ENCODE data around the gene KIF25.
A peak's percentile ranks its signal among the peaks of the same experiment; 100 is the strongest.
"Not testable (repeated sequence)": the region's sequence is repeated elsewhere in the genome, so short reads cannot be mapped to it uniquely, and the experiment has no call there.

Gene KIF25

GRCh38 chr6:167996424-167997199, 859 bp upstream of the KIF25 start:
- no peak for DNase-seq

- DNase-seq, result no peak
Measured at GRCh38 chr6:167998215-167998614, 744 bp downstream of the KIF25 start.

DNA sequence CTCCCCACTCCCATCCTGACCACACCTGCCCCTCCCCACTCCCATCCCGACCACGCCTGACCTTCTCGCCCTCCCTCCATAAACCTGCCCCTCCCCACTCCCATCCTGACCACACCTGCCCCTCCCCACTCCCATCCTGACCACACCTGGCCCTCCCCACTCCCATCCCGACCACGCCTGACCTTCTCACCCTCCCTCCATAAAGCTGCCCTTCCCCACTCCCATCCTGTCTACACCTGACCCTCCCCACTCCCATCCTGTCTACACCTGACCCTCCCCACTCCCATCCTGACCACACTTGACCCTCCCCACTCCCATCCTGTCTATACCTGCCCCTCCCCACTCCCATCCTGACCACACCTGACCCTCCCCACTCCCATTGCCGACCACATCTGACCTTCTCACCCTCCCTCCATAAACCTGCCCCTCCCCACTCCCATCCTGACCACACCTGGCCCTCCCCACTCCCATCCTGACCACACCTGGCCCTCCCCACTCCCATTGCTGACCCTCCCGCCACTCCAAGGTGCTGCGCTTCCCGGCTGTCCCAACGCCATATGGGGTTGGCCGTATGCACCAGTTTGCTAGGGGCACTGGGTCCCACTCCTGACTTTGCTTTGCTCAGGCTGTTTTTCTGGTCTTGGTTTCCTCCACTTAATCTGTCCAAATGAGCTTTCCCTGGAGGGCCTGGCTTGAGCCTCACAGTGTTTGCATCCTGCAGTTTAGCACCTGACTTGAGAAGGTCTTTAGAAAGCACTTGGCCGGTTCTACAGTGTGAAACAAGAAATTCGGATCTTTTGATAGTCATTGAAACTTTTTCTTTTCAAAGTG, 2.9 kb downstream of the KIF25 start:
- no peak for DNase-seq

GRCh38 chr6:168001029-168001332, 3.5 kb downstream of the KIF25 start:
- DNase-seq, result no peak

- not testable (repeated sequence) for DNase-seq
Measured at GRCh38 chr6:168001514-168001913, 4.0 kb downstream of the KIF25 start.

DNA sequence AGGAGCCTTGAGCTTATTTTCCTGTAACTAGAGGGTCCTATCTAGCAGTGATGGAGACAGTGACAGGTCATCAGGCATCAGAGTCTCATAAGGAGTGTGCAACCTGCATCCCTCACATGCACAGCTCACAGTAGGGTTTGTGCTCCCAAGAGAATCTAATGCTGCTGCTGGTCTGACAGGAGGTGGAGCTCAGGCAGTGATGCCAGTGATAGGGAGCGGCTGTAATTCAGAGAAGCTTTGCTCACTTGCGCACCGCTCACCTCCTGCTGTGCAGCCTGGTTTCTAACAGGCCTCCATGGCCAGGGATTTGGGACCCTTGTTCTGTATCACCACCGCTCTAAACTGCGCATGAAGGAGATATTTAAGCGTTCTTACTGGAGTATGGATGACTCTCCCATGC, 5.3 kb downstream of the KIF25 start:
- no peak for DNase-seq

DNA sequence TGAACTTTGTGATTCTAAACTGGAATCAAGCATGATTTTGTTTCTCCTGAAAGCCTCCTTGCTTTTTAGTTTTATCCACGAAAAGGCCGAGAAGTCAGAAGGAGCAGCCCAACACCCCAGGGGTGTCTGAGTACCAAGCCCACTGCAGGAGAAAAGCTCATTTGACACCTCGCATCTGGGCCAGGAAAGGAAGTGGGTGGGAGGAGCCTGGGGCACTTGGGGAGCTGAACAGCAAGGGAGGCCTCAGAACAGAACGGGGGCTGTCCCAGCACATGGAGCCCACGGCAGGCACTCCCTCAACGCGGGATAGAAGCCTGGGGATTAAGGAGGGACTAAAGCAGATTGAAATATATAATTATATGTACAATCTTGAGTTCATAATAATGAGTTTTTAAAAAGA, 6.6 kb downstream of the KIF25 start:
- DNase-seq, result no peak

GRCh38 chr6:168004945-168005344, 7.5 kb downstream of the KIF25 start:
- no peak for DNase-seq

- DNase-seq, result no peak
Measured at GRCh38 chr6:168005796-168006195, 8.3 kb downstream of the KIF25 start.

DNA sequence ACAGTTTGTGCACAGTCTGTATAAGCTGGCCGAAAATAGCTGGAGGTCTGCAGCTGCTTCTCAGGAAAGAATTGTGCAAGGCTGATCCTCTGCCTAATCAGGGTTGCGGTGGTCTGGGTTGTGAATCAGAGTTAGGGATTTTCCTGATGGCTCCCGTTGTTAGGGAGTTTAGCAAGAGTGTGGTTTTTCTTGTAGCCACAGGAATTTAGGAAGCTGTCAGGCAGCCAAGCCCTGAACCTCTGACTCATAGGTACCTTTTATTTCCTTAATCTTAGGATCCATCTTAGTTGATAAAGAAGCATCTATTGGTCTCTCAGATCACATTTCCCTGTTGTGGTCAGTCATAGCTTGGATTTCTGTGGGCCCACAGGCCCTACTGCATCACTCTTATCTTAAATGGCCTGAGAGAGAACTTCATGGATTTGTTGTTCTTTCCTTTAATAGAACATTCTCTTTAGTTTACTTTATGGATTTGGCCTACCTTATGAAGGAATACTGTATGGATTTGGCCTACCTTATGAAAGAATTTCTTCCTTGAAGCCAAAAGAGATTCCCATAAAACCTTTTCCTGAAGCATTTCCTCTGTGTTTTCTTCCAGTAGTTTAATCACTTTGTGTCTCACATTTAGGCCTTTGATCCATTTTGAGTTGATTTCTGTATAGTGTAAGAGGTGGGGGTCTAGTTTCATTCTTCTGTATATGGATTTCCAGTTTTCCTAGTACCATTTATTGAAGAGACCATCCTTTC, 10.3 kb downstream of the KIF25 start:
- DNase-seq, result no peak

DNA sequence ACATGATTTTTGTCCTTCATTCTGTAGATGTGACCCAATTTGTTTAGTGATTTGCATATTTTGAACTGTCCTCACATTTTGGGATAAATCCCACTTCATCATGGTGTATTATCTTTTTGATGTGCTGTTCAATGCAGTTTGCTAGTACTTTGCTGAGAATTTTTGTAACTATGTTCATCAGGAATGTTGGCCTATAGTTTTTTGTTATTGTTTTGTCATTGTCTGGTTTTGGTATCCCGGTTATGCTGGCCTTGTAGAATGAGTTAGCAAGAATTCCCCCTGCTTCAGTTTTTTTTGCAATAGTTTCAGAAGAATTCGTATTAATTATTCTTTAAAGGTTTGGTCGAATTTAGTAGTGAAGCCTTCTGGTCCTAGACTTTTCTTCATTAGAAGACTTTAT, 11.9 kb downstream of the KIF25 start:
- DNase-seq, result no peak

- no peak for DNase-seq
Measured at GRCh38 chr6:168011291-168011690, 13.8 kb downstream of the KIF25 start.

GRCh38 chr6:168012431-168013249, 15.2 kb downstream of the KIF25 start:
- DNase-seq, result no peak

- DNase-seq, result no peak
Measured at GRCh38 chr6:168013250-168013915, 15.9 kb downstream of the KIF25 start.

GRCh38 chr6:168014428-168014827, 17.0 kb downstream of the KIF25 start:
- no peak for DNase-seq

DNA sequence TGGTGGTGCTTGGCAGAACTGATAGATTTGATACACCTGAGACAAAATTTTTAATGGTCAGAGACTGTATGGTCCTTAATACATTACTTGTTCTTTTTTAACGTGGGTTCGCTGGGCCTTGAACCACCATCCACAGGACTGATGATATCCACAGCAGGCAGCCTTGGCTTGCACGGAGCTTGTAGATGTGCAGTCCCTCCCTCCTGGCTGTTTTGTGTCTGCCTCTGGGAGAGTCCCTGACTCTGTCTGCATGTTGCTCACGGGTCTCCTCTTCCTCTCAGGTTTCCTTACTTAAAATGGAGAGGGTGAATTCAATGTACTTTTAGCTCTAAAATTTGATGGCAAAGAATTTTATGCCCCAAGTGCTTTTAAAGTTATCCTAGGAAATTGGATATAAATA, 17.5 kb downstream of the KIF25 start:
- no peak for DNase-seq

GRCh38 chr6:168015482-168016175, 18.2 kb downstream of the KIF25 start:
- no peak for DNase-seq

- DNase-seq, result no peak
Measured at GRCh38 chr6:168016176-168016620, 18.7 kb downstream of the KIF25 start.

DNA sequence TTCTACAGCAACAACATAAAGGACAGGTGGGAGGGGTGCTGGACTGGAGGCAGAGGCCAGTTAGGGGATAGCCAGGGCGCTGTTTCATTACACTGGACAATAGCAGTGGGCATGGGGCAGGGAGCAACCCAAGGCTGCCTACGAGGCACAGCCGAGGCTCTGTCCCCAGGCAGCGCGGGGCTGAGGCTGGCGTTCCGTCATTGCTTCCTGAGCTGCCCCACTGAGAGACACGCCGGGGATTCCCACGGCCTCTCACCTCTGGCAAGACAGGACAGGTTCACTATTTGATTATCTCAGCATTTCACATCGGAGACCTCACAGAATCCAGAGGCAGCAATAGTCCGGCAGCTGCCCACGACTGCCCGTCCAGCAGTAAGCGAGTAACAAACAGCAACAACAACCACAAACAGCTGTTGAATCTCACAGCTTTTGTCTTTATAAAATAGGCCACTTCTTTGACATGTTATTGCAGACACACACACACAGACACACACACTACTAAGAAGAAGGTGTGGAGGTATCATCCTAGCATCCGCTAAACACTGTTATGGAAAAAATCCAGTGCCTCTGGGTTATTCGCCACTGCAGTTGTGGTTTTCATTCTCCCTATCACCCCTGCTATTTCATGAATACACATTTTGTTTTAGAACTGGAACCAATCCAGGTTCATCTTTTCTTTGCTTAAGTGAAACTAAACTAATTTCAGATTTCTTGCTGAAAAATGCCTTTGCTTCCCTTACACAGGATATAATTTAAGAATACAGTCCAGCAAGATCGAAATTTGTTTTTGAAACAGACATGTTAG, 19.5 kb downstream of the KIF25 start:
- no peak for DNase-seq

DNA sequence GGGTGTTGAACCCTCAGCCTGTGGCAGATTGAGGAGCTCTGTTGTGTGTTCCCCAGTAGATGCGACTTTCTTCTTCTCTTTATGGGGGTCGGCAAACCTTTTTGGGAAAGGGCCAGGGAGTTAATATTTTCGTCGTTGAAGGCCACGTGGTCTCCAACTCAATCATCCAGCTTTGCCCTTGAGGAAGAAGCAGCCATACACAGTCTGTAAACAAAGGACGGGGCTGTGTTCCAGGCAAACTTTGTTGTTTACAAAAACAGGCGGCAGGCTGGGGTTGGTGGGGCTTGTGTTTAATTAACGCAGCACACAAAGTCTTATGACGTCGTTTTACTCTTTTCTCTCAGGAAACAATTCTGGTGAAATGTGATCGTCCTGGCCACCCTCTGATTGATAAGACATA, 20.2 kb downstream of the KIF25 start:
- peak; percentile 12 for DNase-seq

- DNase-seq, result no peak
Measured at GRCh38 chr6:168018664-168019063, 21.2 kb downstream of the KIF25 start.

Data from NCI-H2029 treated with DMSO at 0.1 percent for 48 hours (cell line).